ENCODE results near the gene SAP25.

DNA sequence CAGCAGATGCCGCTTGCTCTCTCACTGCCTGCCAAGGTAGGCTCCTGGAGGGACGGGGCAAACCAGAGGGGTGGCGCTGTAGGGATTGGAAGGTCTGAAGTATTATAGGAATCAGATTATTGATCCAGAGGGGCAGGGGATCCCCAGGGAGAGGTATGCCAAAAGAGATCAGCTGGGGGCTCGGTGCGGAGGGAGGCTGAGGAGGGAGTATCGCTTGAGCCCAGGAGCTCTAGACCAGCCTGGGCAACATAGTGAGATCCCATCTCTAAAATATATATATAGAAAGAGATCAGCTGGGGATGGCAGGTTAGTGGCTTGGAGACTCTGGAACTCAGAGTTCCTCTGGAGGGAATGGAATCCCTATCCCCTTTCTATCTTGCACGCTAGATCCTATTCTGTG, 21.5 kb upstream of the SAP25 start:
- TF ChIP-seq, protein P1, sequence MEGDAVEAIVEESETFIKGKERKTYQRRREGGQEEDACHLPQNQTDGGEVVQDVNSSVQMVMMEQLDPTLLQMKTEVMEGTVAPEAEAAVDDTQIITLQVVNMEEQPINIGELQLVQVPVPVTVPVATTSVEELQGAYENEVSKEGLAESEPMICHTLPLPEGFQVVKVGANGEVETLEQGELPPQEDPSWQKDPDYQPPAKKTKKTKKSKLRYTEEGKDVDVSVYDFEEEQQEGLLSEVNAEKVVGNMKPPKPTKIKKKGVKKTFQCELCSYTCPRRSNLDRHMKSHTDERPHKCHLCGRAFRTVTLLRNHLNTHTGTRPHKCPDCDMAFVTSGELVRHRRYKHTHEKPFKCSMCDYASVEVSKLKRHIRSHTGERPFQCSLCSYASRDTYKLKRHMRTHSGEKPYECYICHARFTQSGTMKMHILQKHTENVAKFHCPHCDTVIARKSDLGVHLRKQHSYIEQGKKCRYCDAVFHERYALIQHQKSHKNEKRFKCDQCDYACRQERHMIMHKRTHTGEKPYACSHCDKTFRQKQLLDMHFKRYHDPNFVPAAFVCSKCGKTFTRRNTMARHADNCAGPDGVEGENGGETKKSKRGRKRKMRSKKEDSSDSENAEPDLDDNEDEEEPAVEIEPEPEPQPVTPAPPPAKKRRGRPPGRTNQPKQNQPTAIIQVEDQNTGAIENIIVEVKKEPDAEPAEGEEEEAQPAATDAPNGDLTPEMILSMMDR (IDR thresholded peaks at IDR 0.05; ENCODE audit: control extremely low read depth in 1 of 3, insufficient read depth in 1 of 3, low read depth in 1 of 3, low read length in 3 of 3) = no peak
- TF ChIP-seq POLR2A (IDR thresholded peaks at IDR 0.05; ENCODE audit: control extremely low read depth in 1 of 2, low read depth in 2 of 2, low read length in 2 of 2) (no peak), EZH2 (IDR thresholded peaks at IDR 0.05; ENCODE audit: low read depth, low read length, severe bottlenecking) (no peak), EP300 (IDR thresholded peaks at IDR 0.05; ENCODE audit: borderline replicate concordance in 1 of 2, low read depth in 2 of 2, low read length in 2 of 2) (no peak), JUND (IDR thresholded peaks at IDR 0.05; ENCODE audit: low read length) (no peak), TAF7 (optimal IDR thresholded peaks at IDR 0.05; ENCODE audit: borderline replicate concordance, low read depth, low read length) (no peak), POLR2AphosphoS5 (IDR thresholded peaks at IDR 0.05; ENCODE audit: low read depth, low read length) (no peak), TCF12 (IDR thresholded peaks at IDR 0.05; ENCODE audit: low read depth, low read length) (no peak), TAF1 (IDR thresholded peaks at IDR 0.05; ENCODE audit: low read depth, low read length) (no peak), SUZ12 (IDR thresholded peaks at IDR 0.05; ENCODE audit: low read length) (no peak), FOSL1 (IDR thresholded peaks at IDR 0.05; ENCODE audit: insufficient read depth, low read depth, low read length) (no peak), ATF2 (IDR thresholded peaks at IDR 0.05; ENCODE audit: low read length) (no peak)
- TF ChIP-seq, protein P2, sequence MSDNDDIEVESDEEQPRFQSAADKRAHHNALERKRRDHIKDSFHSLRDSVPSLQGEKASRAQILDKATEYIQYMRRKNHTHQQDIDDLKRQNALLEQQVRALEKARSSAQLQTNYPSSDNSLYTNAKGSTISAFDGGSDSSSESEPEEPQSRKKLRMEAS (IDR thresholded peaks at IDR 0.05) = no peak
